B cell (primary cell): ENCODE results near the gene CD200. TPM values are rescaled to one million over a fixed set of nuclear protein-coding genes. Genes with fewer than 3 reads are reported as not detected.

Experiments
- ATAC-seq: fragments of 200-7000 bp; cut with Tn5 transposase; one replicate; pipeline ENCODE4 v1.10.0; 2021; ENCODE audit warnings: low read depth, mild to moderate bottlenecking, moderate number of reproducible peaks, moderate library complexity
- CTCF ChIA-PET: fragments of 350-600 bp; sonication (Branson Sonifier 250); formaldehyde crosslinking; loops from one replicate; lab custom pipeline; 2021; ENCODE audit warnings: antibody characterized with exemption, inconsistent platforms; lab: Charles Lee
- POLR2A ChIA-PET: fragments of 350-600 bp; sonication (Branson Sonifier 250); formaldehyde crosslinking; loops from one replicate; lab custom pipeline; 2021; ENCODE audit warnings: antibody characterized with exemption; lab: Charles Lee
- DNase-seq: peaks from one replicate; pipeline ENCODE4 v3.0.0; 2013
- H2AFZ ChIP-seq: 2 replicates; pipeline ENCODE4 v1.6.1; 2012; ENCODE audit warnings: mild to moderate bottlenecking, low read depth, low read length; ENCODE audit not compliant: insufficient read depth, poor library complexity, severe bottlenecking
- H3K27ac ChIP-seq, 2 donors: 1 replicate in 1 of 2; 2 replicates in 1 of 2; pipeline ENCODE4 v1.5.1; 2012 to 2013; ENCODE audit warnings: low read length in 2 of 2, mild to moderate bottlenecking in 2 of 2, moderate library complexity in 1 of 2
- H3K27me3 ChIP-seq, 4 experiments: fragments of 200-600 bp in 1 of 4; sonication (generic) in 1 of 4; replicated peaks in 1 of 4; 1 replicate in 2 of 4; 2 replicates in 2 of 4; pipeline versions ENCODE4 v1.6.1 to v1.7.0; 2013 to 2016; ENCODE audit warnings: low read length in 3 of 4, mild to moderate bottlenecking in 2 of 4, mixed read lengths in 1 of 4, moderate library complexity in 1 of 4; ENCODE audit not compliant: insufficient read depth in 4 of 4, control insufficient read depth in 3 of 4; ENCODE audit errors: control extremely low read depth in 1 of 4
- H3K36me3 ChIP-seq, 2 experiments: replicated peaks in 1 of 2; 1 replicate in 1 of 2; 2 replicates in 1 of 2; pipeline versions ENCODE4 v1.6.1 to v1.7.1; 2013; ENCODE audit warnings: low read length in 1 of 2; ENCODE audit not compliant: insufficient read depth in 2 of 2, control insufficient read depth in 1 of 2; ENCODE audit errors: control extremely low read depth in 1 of 2, extremely low read depth in 1 of 2
- H3K4me1 ChIP-seq, 2 donors: fragments of 200-600 bp in 1 of 2; sonication (generic) in 1 of 2; 1 replicate in 1 of 2; 2 replicates in 1 of 2; pipeline versions ENCODE4 v1.5.1 to v1.6.1; 2013 to 2017; ENCODE audit warnings: low read length in 2 of 2; ENCODE audit not compliant: control insufficient read depth in 2 of 2, insufficient read depth in 2 of 2
- H3K4me2 ChIP-seq: replicated peaks from 2 replicates; pipeline ENCODE3; 2012; ENCODE audit warnings: mild to moderate bottlenecking, low read depth, low read length; ENCODE audit not compliant: poor library complexity, severe bottlenecking
- H3K4me3 ChIP-seq, 5 experiments: fragments of 200-600 bp in 1 of 5; sonication (generic) in 1 of 5; 1 replicate in 3 of 5; 2 replicates in 2 of 5; pipeline versions ENCODE4 v1.5.1 to v1.7.0; 2011 to 2016; ENCODE audit warnings: low read length in 4 of 5, mild to moderate bottlenecking in 4 of 5, low read depth in 2 of 5, control low read depth in 1 of 5, moderate library complexity in 1 of 5; ENCODE audit not compliant: insufficient read depth in 1 of 5; ENCODE audit errors: control extremely low read depth in 1 of 5, extremely low read depth in 1 of 5
- H3K79me2 ChIP-seq: fragments of 200-600 bp; sonication (generic); one replicate; pipeline ENCODE4 v1.6.0; 2016; ENCODE audit warnings: low read length; ENCODE audit not compliant: control insufficient read depth, insufficient read depth
- H3K9ac ChIP-seq: fragments of 200-600 bp; sonication (generic); 2 replicates; pipeline ENCODE4 v1.6.1; 2017; ENCODE audit warnings: mild to moderate bottlenecking, low read length, moderate library complexity
- H3K9me3 ChIP-seq, 3 donors: one replicate each; pipeline versions ENCODE4 v1.6.1 to v1.7.1; 2013; ENCODE audit warnings: low read length in 2 of 3; ENCODE audit not compliant: control insufficient read depth in 2 of 3, insufficient read depth in 1 of 3; ENCODE audit errors: control extremely low read depth in 1 of 3
- H4K20me1 ChIP-seq: 2 replicates; pipeline ENCODE4 v1.6.0; 2012; ENCODE audit warnings: mild to moderate bottlenecking, low read length; ENCODE audit not compliant: insufficient read depth, control insufficient read depth, poor library complexity, severe bottlenecking
- H3K27ac Mint-ChIP-seq: one replicate; pipeline ENCODE4 v1.8.0; 2021; ENCODE audit warnings: mixed read lengths
- H3K27me3 Mint-ChIP-seq: one replicate; pipeline ENCODE4 v1.8.0; 2021; ENCODE audit warnings: mixed read lengths
- H3K4me1 Mint-ChIP-seq: one replicate; pipeline ENCODE4 v1.8.0; 2021; ENCODE audit warnings: mixed read lengths
- H3K4me3 Mint-ChIP-seq: one replicate; pipeline ENCODE4 v1.8.0; 2021; ENCODE audit warnings: mixed read lengths
- H3K9me3 Mint-ChIP-seq: one replicate; pipeline ENCODE4 v1.8.0; 2022; ENCODE audit warnings: mixed read lengths; ENCODE audit not compliant: insufficient read depth
- EZH2 ChIP-seq: IDR thresholded peaks from 2 replicates; pipeline ENCODE4 v1.6.1; 2012; ENCODE audit warnings: borderline replicate concordance, low read depth, mild to moderate bottlenecking, moderate library complexity, low read length; ENCODE audit not compliant: insufficient read depth, poor library complexity, severe bottlenecking
- WGBS: methylation state at CpG from one replicate; pipeline ENCODE4 v1.1.5; 2013; ENCODE audit warnings: missing lambda C conversion rate; ENCODE audit not compliant: insufficient coverage; 5-methylcytosine and 5-hydroxymethylcytosine counted together
- intact Hi-C: fragments of 100-400 bp; cut with micrococcal nuclease; formaldehyde crosslinking; loops from one replicate; pipeline ENCODE4 v1.10.0; 2022
- polyA plus RNA-seq: library from polyadenylated mRNA; depleted of rRNA; stranded (reverse); fragments of >200 nt; gene quantifications from 2 replicates; pipeline ENCODE4 v1.2.3, GENCODE V29; 2012
- total RNA-seq, 2 donors: library from RNA; stranded (reverse); fragments of 120-200 nt in 1 of 2; gene quantifications; 1 replicate in 1 of 2; 2 replicates in 1 of 2; pipeline versions ENCODE4 v1.2.3 to v1.2.4, GENCODE V29; 2013 to 2022
- TF ChIP-seq, protein P1 (sequence below): fragments of 200-600 bp; IDR thresholded peaks from one replicate; pipeline ENCODE4 v1.8.0; 2022; ENCODE audit warnings: antibody characterized with exemption, mild to moderate bottlenecking

Gene CD200
- total and polyA plus RNA-seq, 2 donors (not counting 1 experiment from before 2014, with no cell fraction given), result 35.0 to 49.9 TPM

GRCh38 chr3:112334691-112335433 lies 1.9 kb downstream of the CD200 start:
- Histone ChIP-seq H3K27ac (peak overlapping the region in 1 of 2 donors; percentile 83), H3K9ac (peak overlapping the region; percentile 85), H4K20me1 (no peaks in the 10 kb centered on the region), H3K4me3 (peak overlapping the region; percentile 65 to 93 (median 89)), H3K9me3 (no peaks in the 10 kb centered on the region), H3K4me1 (peaks cover 31 to 43% of the 10 kb centered on the region in 2 donors), H3K36me3 (peaks cover 1 to 6% of the 10 kb centered on the region in 2 experiments), H2AFZ (no peak overlapping the region), H3K27me3 (no peaks in the 10 kb centered on the region), H3K79me2 (peaks cover 88% of the 10 kb centered on the region), H3K4me2 (peak overlapping the region; percentile 78)
- ChIA-PET POLR2A (interaction anchor here (0.7 to 4.1 kb wide), 3 partner anchors 30 to 184 kb away, joined by 3 to 26 read pairs (median 3); partner anchors contain the start of gene BTLA), CTCF (interaction anchor here (0.5 to 6.7 kb wide), 13 partner anchors 13 to 1109 kb away, joined by 3 to 50 read pairs (median 8); partner anchors contain the start of genes BTLA, SLC9C1 and ZBED2)
- no peak for ATAC-seq
- intact Hi-C loops, result loop anchor here (2.0 kb wide), 1 partner anchor 198 kb away; no protein-coding TSS in a partner anchor
- DNase-seq, result no peak
- peak overlapping the region; percentile 95 for H3K27ac Mint-ChIP-seq
- H3K4me3 Mint-ChIP-seq, result peak overlapping the region; percentile 94
- H3K4me1 Mint-ChIP-seq, result peaks cover 66% of the 10 kb centered on the region
- TF ChIP-seq, protein P1, sequence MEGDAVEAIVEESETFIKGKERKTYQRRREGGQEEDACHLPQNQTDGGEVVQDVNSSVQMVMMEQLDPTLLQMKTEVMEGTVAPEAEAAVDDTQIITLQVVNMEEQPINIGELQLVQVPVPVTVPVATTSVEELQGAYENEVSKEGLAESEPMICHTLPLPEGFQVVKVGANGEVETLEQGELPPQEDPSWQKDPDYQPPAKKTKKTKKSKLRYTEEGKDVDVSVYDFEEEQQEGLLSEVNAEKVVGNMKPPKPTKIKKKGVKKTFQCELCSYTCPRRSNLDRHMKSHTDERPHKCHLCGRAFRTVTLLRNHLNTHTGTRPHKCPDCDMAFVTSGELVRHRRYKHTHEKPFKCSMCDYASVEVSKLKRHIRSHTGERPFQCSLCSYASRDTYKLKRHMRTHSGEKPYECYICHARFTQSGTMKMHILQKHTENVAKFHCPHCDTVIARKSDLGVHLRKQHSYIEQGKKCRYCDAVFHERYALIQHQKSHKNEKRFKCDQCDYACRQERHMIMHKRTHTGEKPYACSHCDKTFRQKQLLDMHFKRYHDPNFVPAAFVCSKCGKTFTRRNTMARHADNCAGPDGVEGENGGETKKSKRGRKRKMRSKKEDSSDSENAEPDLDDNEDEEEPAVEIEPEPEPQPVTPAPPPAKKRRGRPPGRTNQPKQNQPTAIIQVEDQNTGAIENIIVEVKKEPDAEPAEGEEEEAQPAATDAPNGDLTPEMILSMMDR, result no peak
- no peak for TF ChIP-seq EZH2
- H3K27me3 Mint-ChIP-seq, result no peaks in the 10 kb centered on the region
- H3K9me3 Mint-ChIP-seq, result no peaks in the 10 kb centered on the region
- WGBS, result no CpG with 5 or more reads among the region's 6 CpGs

DNA sequence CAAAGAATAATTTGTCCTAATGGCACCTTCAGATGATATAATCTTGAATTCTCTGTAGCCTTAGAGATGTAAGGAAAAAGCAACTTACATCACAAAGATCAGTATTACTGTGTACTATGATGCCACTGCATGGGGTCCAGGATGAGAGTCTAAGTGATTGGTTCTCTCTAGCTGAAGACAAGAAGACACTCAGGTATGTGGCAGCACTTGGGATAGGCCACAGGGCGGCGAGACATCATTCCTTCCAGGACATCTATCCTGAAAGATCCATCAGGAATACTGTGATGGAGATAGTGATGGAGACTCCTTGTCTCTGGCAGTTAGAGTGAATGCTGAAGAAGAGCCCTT lies 2.5 kb downstream of the CD200 start:
- H3K9ac ChIP-seq, result peak overlapping the region; percentile 85

More for the DNA sequence above, 2.5 kb downstream of the CD200 start:
- intact Hi-C loops, result loop anchor here (2.0 kb wide), 1 partner anchor 199 kb away; no protein-coding TSS in a partner anchor
- H4K20me1 ChIP-seq, result no peaks in the 10 kb centered on the region
- H3K4me3 ChIP-seq, result peak overlapping the region in 1 of 5 experiments; percentile 83
- no peak for DNase-seq
- H3K27me3 Mint-ChIP-seq, result no peaks in the 10 kb centered on the region
- H3K27ac ChIP-seq, result peak overlapping the region in 1 of 2 donors; percentile 83
- CTCF ChIA-PET, result interaction anchor here (0.7 to 6.7 kb wide), 5 partner anchors 10 to 225 kb away, joined by 3 to 50 read pairs (median 4); partner anchors contain the start of gene SLC9C1
- peak overlapping the region; percentile 78 for H3K4me2 ChIP-seq
- no peak overlapping the region for H2AFZ ChIP-seq
- ATAC-seq, result no peak
- H3K36me3 ChIP-seq, result peaks cover 1 to 6% of the 10 kb centered on the region in 2 experiments
- TF ChIP-seq, protein P1, result no peak
- TF ChIP-seq EZH2, result no peak
- H3K27ac Mint-ChIP-seq, result peak overlapping the region; percentile 95
- peak overlapping the region; percentile 94 for H3K4me3 Mint-ChIP-seq
- H3K9me3 ChIP-seq, result no peaks in the 10 kb centered on the region
- no peaks in the 10 kb centered on the region for H3K9me3 Mint-ChIP-seq
- WGBS, result 80% methylated on average over 1 of the region's 2 CpGs
- peaks cover 83% of the 10 kb centered on the region for H3K79me2 ChIP-seq
- POLR2A ChIA-PET, result no interaction called here
- peaks cover 31 to 44% of the 10 kb centered on the region in 2 donors for H3K4me1 ChIP-seq
- H3K4me1 Mint-ChIP-seq, result peaks cover 69% of the 10 kb centered on the region
- H3K27me3 ChIP-seq, result no peaks in the 10 kb centered on the region
